ENCODE measurements around the gene RRAS. TPM values are rescaled to one million over a fixed set of nuclear protein-coding genes. Genes with fewer than 3 reads are reported as not detected.
A peak's percentile ranks its signal among the peaks of the same experiment; 100 is the strongest.

The RRAS gene
- total RNA-seq, 1 donor from 2014 or later, result 28.6 TPM

DNA sequence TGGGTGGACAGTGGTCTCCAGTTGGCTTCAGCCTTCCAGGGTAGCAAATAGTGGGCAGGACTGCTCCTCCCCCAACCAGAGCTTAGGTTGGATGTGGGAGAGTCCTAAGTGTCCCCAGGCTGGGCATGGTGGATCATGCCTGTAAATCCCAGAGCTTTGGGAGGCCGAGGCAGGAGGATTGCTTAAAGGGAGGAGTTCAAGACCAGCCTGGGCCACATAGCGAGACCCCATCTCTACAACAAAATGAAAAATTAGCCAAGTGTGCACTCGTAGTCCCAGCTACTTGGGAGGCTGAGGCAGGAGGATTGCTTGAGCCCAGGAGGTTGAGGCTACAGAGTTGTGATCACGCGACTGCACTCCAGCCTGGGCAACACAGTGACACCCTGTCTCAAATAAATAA, 7.4 kb downstream of the RRAS start:
- Mint-ChIP-seq H3K4me3 (no peak overlapping the region), H3K27ac (no peak overlapping the region), H3K9me3 (no peaks in the 10 kb centered on the region), H3K27me3 (ENCODE audit: low read depth) (no peaks in the 10 kb centered on the region), H3K36me3 (peaks cover 14% of the 10 kb centered on the region), H3K4me1 (peaks cover 21% of the 10 kb centered on the region)
- no peak for DNase-seq (ENCODE audit: low spot score in 2 of 2, unreplicated experiment in 2 of 2)
- TF ChIP-seq CTCF (IDR thresholded peaks at IDR 0.05; ENCODE audit: unreplicated experiment), result no peak

GRCh38 chr19:49631610-49632192, 8.2 kb downstream of the RRAS start:
- Mint-ChIP-seq H3K4me3 (no peak overlapping the region), H3K9me3 (no peaks in the 10 kb centered on the region), H3K4me1 (peaks cover 19% of the 10 kb centered on the region), H3K27me3 (ENCODE audit: low read depth) (no peaks in the 10 kb centered on the region), H3K36me3 (peaks cover 19% of the 10 kb centered on the region), H3K27ac (no peak overlapping the region)
- DNase-seq (ENCODE audit: low spot score in 2 of 2, unreplicated experiment in 2 of 2), result no peak
- no peak for TF ChIP-seq CTCF (IDR thresholded peaks at IDR 0.05; ENCODE audit: unreplicated experiment)

GRCh38 chr19:49631014-49631588, 8.8 kb downstream of the RRAS start:
- H3K36me3 Mint-ChIP-seq, result peaks cover 20% of the 10 kb centered on the region
- no peaks in the 10 kb centered on the region for H3K27me3 Mint-ChIP-seq (ENCODE audit: low read depth)
- peaks cover 16% of the 10 kb centered on the region for H3K4me1 Mint-ChIP-seq
- DNase-seq (ENCODE audit: low spot score in 2 of 2, unreplicated experiment in 2 of 2), result no peak
- peak overlapping the region; percentile 21 for H3K27ac Mint-ChIP-seq
- no peaks in the 10 kb centered on the region for H3K9me3 Mint-ChIP-seq
- no peak for TF ChIP-seq CTCF (IDR thresholded peaks at IDR 0.05; ENCODE audit: unreplicated experiment)
- no peak overlapping the region for H3K4me3 Mint-ChIP-seq

GRCh38 chr19:49629659-49630058, 10.3 kb downstream of the RRAS start:
- H3K4me3 Mint-ChIP-seq, result no peak overlapping the region
- peak overlapping the region; percentile 9 for H3K27ac Mint-ChIP-seq
- H3K27me3 Mint-ChIP-seq (ENCODE audit: low read depth), result no peaks in the 10 kb centered on the region
- no peak for TF ChIP-seq CTCF (IDR thresholded peaks at IDR 0.05; ENCODE audit: unreplicated experiment)
- peaks cover 20% of the 10 kb centered on the region for H3K36me3 Mint-ChIP-seq
- H3K4me1 Mint-ChIP-seq, result peaks cover 6% of the 10 kb centered on the region
- no peaks in the 10 kb centered on the region for H3K9me3 Mint-ChIP-seq
- DNase-seq (ENCODE audit: low spot score in 2 of 2, unreplicated experiment in 2 of 2), result no peak

- no peak for TF ChIP-seq CTCF (IDR thresholded peaks at IDR 0.05; ENCODE audit: unreplicated experiment)
- no peak for DNase-seq (ENCODE audit: low spot score in 2 of 2, unreplicated experiment in 2 of 2)
- Mint-ChIP-seq H3K4me1 (peaks cover 6% of the 10 kb centered on the region), H3K36me3 (peaks cover 30% of the 10 kb centered on the region), H3K9me3 (no peaks in the 10 kb centered on the region), H3K27me3 (ENCODE audit: low read depth) (no peaks in the 10 kb centered on the region), H3K27ac (no peak overlapping the region), H3K4me3 (no peak overlapping the region)
These were observed 13.7 kb downstream of the RRAS start for GRCh38 chr19:49626226-49626625.
